GM12878 (cell line): ENCODE data around the gene BANP. TPM values are rescaled to one million over a fixed set of nuclear protein-coding genes. Genes with fewer than 3 reads are reported as not detected.

Experiments
- ATF2 ChIP-seq: IDR thresholded peaks from 2 replicates; pipeline ENCODE4 v1.6.1; 2012; ENCODE audit warnings: low read length, inconsistent platforms
- BACH1 ChIP-seq: fragments of 450-650 bp; IDR thresholded peaks from 2 replicates; pipeline ENCODE4 v1.6.1; 2017; ENCODE audit warnings: mild to moderate bottlenecking, borderline replicate concordance
- BCL11A ChIP-seq: IDR thresholded peaks from 2 replicates; pipeline ENCODE4 v1.6.1; 2011; ENCODE audit warnings: low read depth, low read length
- CHD2 ChIP-seq: IDR thresholded peaks from 2 replicates; pipeline ENCODE4 v1.6.1; 2011; ENCODE audit warnings: low read depth, low read length, improper control_type of control experiment, borderline replicate concordance
- CREB1 ChIP-seq: IDR thresholded peaks from 2 replicates; pipeline ENCODE4 v1.6.1; 2012; ENCODE audit warnings: low read depth, mild to moderate bottlenecking, inconsistent platforms
- E2F8 ChIP-seq: fragments of 450-650 bp; IDR thresholded peaks from 2 replicates; pipeline ENCODE4 v1.6.1; 2018; ENCODE audit warnings: mild to moderate bottlenecking, low read depth, moderate library complexity; ENCODE audit not compliant: partially characterized antibody
- EGR1 ChIP-seq, 2 experiments: IDR thresholded peaks; 1 replicate in 1 of 2; 2 replicates in 1 of 2; pipeline ENCODE4 v1.6.1; 2011 to 2012; ENCODE audit warnings: low read depth in 2 of 2, low read length in 2 of 2, borderline replicate concordance in 1 of 2, mild to moderate bottlenecking in 1 of 2, moderate library complexity in 1 of 2
- ETV6 ChIP-seq, 2 experiments: fragments of 450-650 bp in 1 of 2; IDR thresholded peaks in 1 of 2; conservative IDR thresholded peaks in 1 of 2; 2 replicates each; pipeline ENCODE4 v1.6.1; 2014; ENCODE audit warnings: antibody characterized with exemption in 1 of 2, borderline replicate concordance in 1 of 2, low read depth in 1 of 2, mild to moderate bottlenecking in 1 of 2, moderate library complexity in 1 of 2
- JUNB ChIP-seq: IDR thresholded peaks from 2 replicates; pipeline ENCODE4 v1.6.1; 2016; ENCODE audit warnings: antibody characterized with exemption, mild to moderate bottlenecking
- MEF2B ChIP-seq: fragments of 450-650 bp; IDR thresholded peaks from 2 replicates; pipeline ENCODE4 v1.6.1; 2018; ENCODE audit warnings: mild to moderate bottlenecking, moderate library complexity; ENCODE audit not compliant: partially characterized antibody, poor library complexity, severe bottlenecking
- NFIC ChIP-seq: IDR thresholded peaks from 2 replicates; pipeline ENCODE4 v1.6.1; 2012; ENCODE audit warnings: low read depth, mild to moderate bottlenecking, inconsistent platforms, low read length, moderate library complexity
- NFYB ChIP-seq: IDR thresholded peaks from 2 replicates; pipeline ENCODE4 v1.6.1; 2011; ENCODE audit warnings: low read depth, mild to moderate bottlenecking, low read length, improper control_type of control experiment, moderate library complexity; ENCODE audit not compliant: insufficient read depth
- POLR2A ChIP-seq: IDR thresholded peaks from 2 replicates; pipeline ENCODE4 v1.6.1; 2011; ENCODE audit warnings: low read depth, mild to moderate bottlenecking, low read length
- SMARCA5 ChIP-seq: fragments of 450-650 bp; IDR thresholded peaks from 2 replicates; pipeline ENCODE4 v1.6.1; 2017; ENCODE audit warnings: mild to moderate bottlenecking
- SREBF2 ChIP-seq: IDR thresholded peaks from 2 replicates; pipeline ENCODE4 v1.6.1; 2012; ENCODE audit warnings: mild to moderate bottlenecking, low read length
- ZNF384 ChIP-seq: IDR thresholded peaks from 2 replicates; pipeline ENCODE4 v1.6.1; 2012; ENCODE audit warnings: low read depth, mild to moderate bottlenecking, low read length, improper control_type of control experiment, borderline replicate concordance
- polyA plus RNA-seq, 11 experiments: library from polyadenylated mRNA; depleted of rRNA in 4 of 11; unstranded in 6 of 11; stranded (reverse) in 5 of 11; fragments of >200 nt; fragmentation: Nextera tagmentation in 4 of 11; fragmentation: Illumina TruSeq in 1 of 11; extraction: Ambion mirVana in 4 of 11; extraction: Trizol in 1 of 11; gene quantifications; 1 replicate in 1 of 11; 2 replicates in 10 of 11; pipeline versions ENCODE4 v1.2.1 to v1.2.3, GENCODE V29; 2011 to 2016; ENCODE audit warnings: inconsistent platforms in 2 of 11, missing spikeins in 2 of 11, low read depth in 1 of 11
- total RNA-seq, 4 experiments: library from RNA; depleted of rRNA in 3 of 4; stranded (reverse); fragments of >200 nt in 3 of 4; fragmentation: Illumina TruSeq in 1 of 4; extraction: Trizol in 1 of 4; gene quantifications; 2 replicates each; pipeline versions ENCODE4 v1.2.1 to v1.2.3, GENCODE V29; 2013 to 2021
- TF ChIP-seq, protein P1 (sequence below): fragments of 450-650 bp; IDR thresholded peaks from 2 replicates; pipeline ENCODE4 v1.6.1; 2017; ENCODE audit warnings: mild to moderate bottlenecking, moderate library complexity
- TF ChIP-seq, protein P2 (sequence below): fragments of 450-650 bp; IDR thresholded peaks from 2 replicates; pipeline ENCODE4 v1.6.1; 2017; ENCODE audit warnings: mild to moderate bottlenecking, low read depth, inconsistent platforms; ENCODE audit not compliant: poor library complexity, severe bottlenecking

Gene BANP
- total and polyA plus RNA-seq, 10 of the 15 experiments (the other 5 are each of a cell fraction or from before 2014, with no cell fraction given): 3.9 to 21.9 (median 12.2) TPM

DNA sequence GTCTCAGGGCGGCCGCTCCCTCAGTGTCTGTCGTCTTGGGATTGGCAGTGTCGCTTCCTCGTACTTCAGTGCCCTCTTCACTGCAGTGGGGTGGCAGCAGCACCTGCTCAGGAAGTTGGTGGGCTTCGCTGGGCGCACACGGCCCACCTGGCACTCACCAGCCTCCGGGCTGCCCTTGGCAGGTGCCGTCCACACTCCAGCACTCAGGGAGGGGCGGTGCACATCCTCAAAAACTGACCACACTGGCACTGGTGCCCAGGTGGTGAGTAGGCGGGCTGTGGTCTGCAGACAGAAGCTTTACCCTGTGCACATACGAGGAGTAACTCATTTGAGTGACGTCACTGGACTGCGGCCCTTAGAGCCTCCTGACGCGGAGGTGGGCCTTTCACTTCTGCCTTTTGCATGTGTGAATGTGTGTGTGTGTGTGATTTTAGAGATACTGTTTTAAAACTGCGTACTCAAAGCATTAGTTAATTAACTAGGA lies 94.6 kb downstream of the BANP start (continued):
- TF ChIP-seq, protein P1, sequence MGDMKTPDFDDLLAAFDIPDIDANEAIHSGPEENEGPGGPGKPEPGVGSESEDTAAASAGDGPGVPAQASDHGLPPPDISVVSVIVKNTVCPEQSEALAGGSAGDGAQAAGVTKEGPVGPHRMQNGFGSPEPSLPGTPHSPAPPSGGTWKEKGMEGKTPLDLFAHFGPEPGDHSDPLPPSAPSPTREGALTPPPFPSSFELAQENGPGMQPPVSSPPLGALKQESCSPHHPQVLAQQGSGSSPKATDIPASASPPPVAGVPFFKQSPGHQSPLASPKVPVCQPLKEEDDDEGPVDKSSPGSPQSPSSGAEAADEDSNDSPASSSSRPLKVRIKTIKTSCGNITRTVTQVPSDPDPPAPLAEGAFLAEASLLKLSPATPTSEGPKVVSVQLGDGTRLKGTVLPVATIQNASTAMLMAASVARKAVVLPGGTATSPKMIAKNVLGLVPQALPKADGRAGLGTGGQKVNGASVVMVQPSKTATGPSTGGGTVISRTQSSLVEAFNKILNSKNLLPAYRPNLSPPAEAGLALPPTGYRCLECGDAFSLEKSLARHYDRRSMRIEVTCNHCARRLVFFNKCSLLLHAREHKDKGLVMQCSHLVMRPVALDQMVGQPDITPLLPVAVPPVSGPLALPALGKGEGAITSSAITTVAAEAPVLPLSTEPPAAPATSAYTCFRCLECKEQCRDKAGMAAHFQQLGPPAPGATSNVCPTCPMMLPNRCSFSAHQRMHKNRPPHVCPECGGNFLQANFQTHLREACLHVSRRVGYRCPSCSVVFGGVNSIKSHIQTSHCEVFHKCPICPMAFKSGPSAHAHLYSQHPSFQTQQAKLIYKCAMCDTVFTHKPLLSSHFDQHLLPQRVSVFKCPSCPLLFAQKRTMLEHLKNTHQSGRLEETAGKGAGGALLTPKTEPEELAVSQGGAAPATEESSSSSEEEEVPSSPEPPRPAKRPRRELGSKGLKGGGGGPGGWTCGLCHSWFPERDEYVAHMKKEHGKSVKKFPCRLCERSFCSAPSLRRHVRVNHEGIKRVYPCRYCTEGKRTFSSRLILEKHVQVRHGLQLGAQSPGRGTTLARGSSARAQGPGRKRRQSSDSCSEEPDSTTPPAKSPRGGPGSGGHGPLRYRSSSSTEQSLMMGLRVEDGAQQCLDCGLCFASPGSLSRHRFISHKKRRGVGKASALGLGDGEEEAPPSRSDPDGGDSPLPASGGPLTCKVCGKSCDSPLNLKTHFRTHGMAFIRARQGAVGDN: 0 out of 2 replicates have a peak, but pooled peaks have one; percentile 59
- TF ChIP-seq ZNF384 (no peak), EGR1 (IDR thresholded peaks at IDR 0.05; ENCODE audit: borderline replicate concordance in 1 of 2, low read depth in 2 of 2, low read length in 2 of 2) (0 out of 3 replicates have a peak, but pooled peaks of 1 of the 2 experiments have one; percentile 48), POLR2A (no peak), JUNB (0 out of 2 replicates have a peak, but pooled peaks have one; percentile 28), E2F8 (peak; percentile 68), NFYB (no peak), ATF2 (peak; percentile 78), MEF2B (peak; percentile 66), ETV6 (conservative IDR thresholded peaks at IDR 0.05 in 1 of 2, IDR thresholded peaks at IDR 0.05 in 1 of 2; ENCODE audit: borderline replicate concordance in 1 of 2, low read depth in 1 of 2) (peak in 1 of 2 experiments; percentile 37; a peak in 1 of 4 replicates), CREB1 (peak; percentile 93), NFIC (0 out of 2 replicates have a peak, but pooled peaks have one; percentile 35), BACH1 (peak; percentile 72; the same call in 1 of the 2 replicates), SMARCA5 (peak; percentile 61; the same call in 1 of the 2 replicates), SREBF2 (no peak), BCL11A (peak; percentile 90), CHD2 (peak; percentile 90)
- TF ChIP-seq, protein P2, sequence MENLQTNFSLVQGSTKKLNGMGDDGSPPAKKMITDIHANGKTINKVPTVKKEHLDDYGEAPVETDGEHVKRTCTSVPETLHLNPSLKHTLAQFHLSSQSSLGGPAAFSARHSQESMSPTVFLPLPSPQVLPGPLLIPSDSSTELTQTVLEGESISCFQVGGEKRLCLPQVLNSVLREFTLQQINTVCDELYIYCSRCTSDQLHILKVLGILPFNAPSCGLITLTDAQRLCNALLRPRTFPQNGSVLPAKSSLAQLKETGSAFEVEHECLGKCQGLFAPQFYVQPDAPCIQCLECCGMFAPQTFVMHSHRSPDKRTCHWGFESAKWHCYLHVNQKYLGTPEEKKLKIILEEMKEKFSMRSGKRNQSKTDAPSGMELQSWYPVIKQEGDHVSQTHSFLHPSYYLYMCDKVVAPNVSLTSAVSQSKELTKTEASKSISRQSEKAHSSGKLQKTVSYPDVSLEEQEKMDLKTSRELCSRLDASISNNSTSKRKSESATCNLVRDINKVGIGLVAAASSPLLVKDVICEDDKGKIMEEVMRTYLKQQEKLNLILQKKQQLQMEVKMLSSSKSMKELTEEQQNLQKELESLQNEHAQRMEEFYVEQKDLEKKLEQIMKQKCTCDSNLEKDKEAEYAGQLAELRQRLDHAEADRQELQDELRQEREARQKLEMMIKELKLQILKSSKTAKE: peak; percentile 76
